Heart left ventricle (tissue), 13 donors: ENCODE data around the gene SLC39A9.

Source experiments
- CTCF ChIP-seq, 12 donors: fragments of 200-600 bp; sonication (generic) in 4 of 12; IDR thresholded peaks; one replicate each; pipeline versions ENCODE4 v1.5.0 to v1.8.0; 2018 to 2022; ENCODE audit warnings: antibody characterized with exemption in 12 of 12, mild to moderate bottlenecking in 5 of 12
- POLR2A ChIP-seq, 2 donors: fragments of 450-650 bp; IDR thresholded peaks; one replicate each; pipeline ENCODE4 v1.6.1; 2017; ENCODE audit warnings: antibody characterized with exemption in 2 of 2, mild to moderate bottlenecking in 2 of 2, moderate library complexity in 2 of 2
- donor health status: ischemic (EF 13 %, LVEDD 7.1; RV severe dilation, severe dysfunction).
- donor health status: DM: no; HTN: yes; CAD: no.
- donor health status: DM: no; HTN: no; CAD: no.
- donor health status: ischemic (EF 25% LVEDD 6.9; RV normal size, moderate dysfunction).
- donor health status: ischemic (EF 25% LVEDD 5.7; RV mildly dilated, moderate dysfunction).
- donor health status: ischemic (EF 35%, LVEDD 5.7; RV mildly dilated, moderate dysfunction).
- donor health status: nonischemic (EF 11% LVEDD 7.7; RV severe dilation, severe dysfunction).
- donor health status: DM: yes; HTN: yes; CAD: no.
- donor health status: PGD.
- donor health status: ischemic (EF 29% LVEDD 5.4; RV normal size, mild dysfunction).
- donor health status: nonischemic (EF 23%, LVEDD 6.1; RV moderate dilation, normal function).

- TF ChIP-seq POLR2A (IDR thresholded peaks at IDR 0.05) (no peak), CTCF (IDR thresholded peaks at IDR 0.05) (no peak)
Measured at GRCh38 chr14:69387311-69387710, 11.2 kb upstream of the SLC39A9 start.
